AG04450 (cell line): ENCODE data around the gene CD44. TPM values are rescaled to one million over a fixed set of nuclear protein-coding genes. Genes with fewer than 3 reads are reported as not detected.

ENCODE experiments used
- CTCF ChIA-PET: fragments of 300-600, 350-600 bp; formaldehyde crosslinking; extraction: SDS; loops from one replicate; lab custom pipeline; 2022; ENCODE audit warnings: antibody characterized with exemption, inconsistent platforms; lab: Charles Lee
- POLR2A ChIA-PET: fragments of 350-600 bp; formaldehyde crosslinking; extraction: SDS; loops from one replicate; lab custom pipeline; 2021; ENCODE audit warnings: antibody characterized with exemption, inconsistent platforms; lab: Yijun Ruan, JAX
- DNase-seq: peaks from one replicate; pipeline ENCODE4 v3.0.0-alpha.2; 2011; ENCODE audit warnings: low read depth, low spot score
- H3K27ac ChIP-seq: one replicate; pipeline ENCODE4 v1.5.1; 2012; ENCODE audit warnings: low read depth, low read length, control low read depth
- H3K27me3 ChIP-seq: one replicate; pipeline ENCODE4 v1.6.0; 2012; ENCODE audit warnings: low read length; ENCODE audit not compliant: control insufficient read depth, insufficient read depth
- H3K4me3 ChIP-seq: 2 replicates; pipeline ENCODE4 v1.5.1; 2011; ENCODE audit warnings: mild to moderate bottlenecking, low read depth, low read length, control low read depth
- H3K9me3 ChIP-seq: 2 replicates; pipeline ENCODE4 v1.5.1; 2012; ENCODE audit warnings: low read length; ENCODE audit not compliant: control insufficient read depth, insufficient read depth
- CTCF ChIP-seq: IDR thresholded peaks from 2 replicates; pipeline ENCODE4 v1.5.1; 2011; ENCODE audit warnings: low read depth, low read length, control low read depth, inconsistent platforms
- polyA plus RNA-seq: library from polyadenylated mRNA; depleted of rRNA; stranded (reverse); fragments of >200 nt; gene quantifications from 2 replicates; pipeline ENCODE4 v1.2.3, GENCODE V29; 2011; rRNA removed

The CD44 gene
- polyA plus RNA-seq, 1 experiment: 1,817 TPM

- Histone ChIP-seq H3K27ac (no peak overlapping the region), H3K9me3 (no peaks in the 10 kb centered on the region; the same call in 1 of the 2 replicates), H3K27me3 (no peaks in the 10 kb centered on the region), H3K4me3 (no peak overlapping the region)
- no peak for TF ChIP-seq CTCF
- POLR2A ChIA-PET: no interaction called here
- CTCF ChIA-PET: no interaction called here
- DNase-seq: no peak
Observed at GRCh38 chr11:35277827-35278226, 138.9 kb downstream of the CD44 start.

GRCh38 chr11:35280727-35281126 is 141.8 kb downstream of the CD44 start:
- ChIA-PET POLR2A (no interaction called here), CTCF (interaction anchor here (1.2 kb wide), 1 partner anchor 53 kb away, joined by 3 read pairs; no protein-coding TSS in a partner anchor)
- Histone ChIP-seq H3K4me3 (no peak overlapping the region), H3K27ac (no peak overlapping the region), H3K9me3 (no peaks in the 10 kb centered on the region; the same call in 1 of the 2 replicates), H3K27me3 (no peaks in the 10 kb centered on the region)
- no peak for DNase-seq
- TF ChIP-seq CTCF: no peak

- no peak for DNase-seq
Observed at GRCh38 chr11:35281169-35281688, 142.3 kb downstream of the CD44 start.

More at GRCh38 chr11:35281169-35281688, 142.3 kb downstream of the CD44 start:
- H3K27me3 ChIP-seq: no peaks in the 10 kb centered on the region
- POLR2A ChIA-PET: no interaction called here
- H3K9me3 ChIP-seq: no peaks in the 10 kb centered on the region; the same call in 1 of the 2 replicates
- CTCF ChIA-PET: no interaction called here
- TF ChIP-seq CTCF: no peak
- H3K27ac ChIP-seq: no peak overlapping the region
- no peak overlapping the region for H3K4me3 ChIP-seq

Other genes starting within 250 kb of the CD44 start
- 15.0 and 20.1 TPM in 2 replicates for gene APIP, start 222.8 kb upstream of the CD44 start, polyA plus RNA-seq
- 49.6 and 68.8 TPM in 2 replicates for gene PDHX, start 222.6 kb upstream of the CD44 start, polyA plus RNA-seq